ENCODE measurements around the gene EYS.

Gene EYS

GRCh38 chr6:64224819-64225218 lies 1482.2 kb downstream of the EYS start:
- DNase-seq (ENCODE audit: low read depth, low spot score), result no peak
- no peak overlapping the region for H3K4me3 ChIP-seq (ENCODE audit: insufficient read length, low read depth)

GRCh38 chr6:64221776-64222175 lies 1485.2 kb downstream of the EYS start:
- Histone ChIP-seq H3K27me3 (ENCODE audit: insufficient read depth, insufficient read length) (no peaks in the 10 kb centered on the region), H3K4me3 (ENCODE audit: insufficient read length, low read depth) (no peak overlapping the region), H3K9ac (ENCODE audit: insufficient read length, low read depth) (no peak overlapping the region), H3K4me1 (ENCODE audit: insufficient read depth, insufficient read length) (no peaks in the 10 kb centered on the region), H3K9me3 (ENCODE audit: insufficient read depth, low read length) (no peaks in the 10 kb centered on the region), H3K36me3 (ENCODE audit: insufficient read depth, insufficient read length, low read length) (no peaks in the 10 kb centered on the region)
- DNase-seq (ENCODE audit: low read depth, low spot score), result no peak
- TF ChIP-seq ZNF274 (IDR thresholded peaks at IDR 0.05; ENCODE audit: low read depth, low read length) (no peak), YY1 (IDR thresholded peaks at IDR 0.05; ENCODE audit: insufficient read depth, insufficient read length) (no peak), SUZ12 (IDR thresholded peaks at IDR 0.05; ENCODE audit: extremely low read depth, insufficient read depth, insufficient read length) (no peak)

More at GRCh38 chr6:64224819-64225218, 1482.2 kb downstream of the EYS start:
- Histone ChIP-seq H3K4me1 (ENCODE audit: insufficient read depth, insufficient read length) (no peaks in the 10 kb centered on the region), H3K9ac (ENCODE audit: insufficient read length, low read depth) (no peak overlapping the region), H3K36me3 (ENCODE audit: insufficient read depth, insufficient read length, low read length) (no peaks in the 10 kb centered on the region), H3K27me3 (ENCODE audit: insufficient read depth, insufficient read length) (no peaks in the 10 kb centered on the region), H3K9me3 (ENCODE audit: insufficient read depth, low read length) (no peaks in the 10 kb centered on the region)
- TF ChIP-seq ZNF274 (IDR thresholded peaks at IDR 0.05; ENCODE audit: low read depth, low read length) (no peak), SUZ12 (IDR thresholded peaks at IDR 0.05; ENCODE audit: extremely low read depth, insufficient read depth, insufficient read length) (no peak), YY1 (IDR thresholded peaks at IDR 0.05; ENCODE audit: insufficient read depth, insufficient read length) (no peak)

- no peak overlapping the region for H3K9ac ChIP-seq (ENCODE audit: insufficient read length, low read depth)
- H3K9me3 ChIP-seq (ENCODE audit: insufficient read depth, low read length), result no peaks in the 10 kb centered on the region
- no peaks in the 10 kb centered on the region for H3K4me1 ChIP-seq (ENCODE audit: insufficient read depth, insufficient read length)
- H3K4me3 ChIP-seq (ENCODE audit: insufficient read length, low read depth), result no peak overlapping the region
- DNase-seq (ENCODE audit: low read depth, low spot score), result no peak
- no peak for TF ChIP-seq ZNF274 (IDR thresholded peaks at IDR 0.05; ENCODE audit: low read depth, low read length)
- TF ChIP-seq SUZ12 (IDR thresholded peaks at IDR 0.05; ENCODE audit: extremely low read depth, insufficient read depth, insufficient read length), result no peak
- TF ChIP-seq YY1 (IDR thresholded peaks at IDR 0.05; ENCODE audit: insufficient read depth, insufficient read length), result no peak
- H3K36me3 ChIP-seq (ENCODE audit: insufficient read depth, insufficient read length, low read length), result no peaks in the 10 kb centered on the region
- no peaks in the 10 kb centered on the region for H3K27me3 ChIP-seq (ENCODE audit: insufficient read depth, insufficient read length)
These were observed 1486.2 kb downstream of the EYS start for GRCh38 chr6:64220801-64221200.

GRCh38 chr6:64217721-64218620 lies 1489.1 kb downstream of the EYS start:
- H3K36me3 ChIP-seq (ENCODE audit: insufficient read depth, insufficient read length, low read length), result no peaks in the 10 kb centered on the region
- no peak for TF ChIP-seq YY1 (IDR thresholded peaks at IDR 0.05; ENCODE audit: insufficient read depth, insufficient read length)
- TF ChIP-seq SUZ12 (IDR thresholded peaks at IDR 0.05; ENCODE audit: extremely low read depth, insufficient read depth, insufficient read length), result no peak
- TF ChIP-seq ZNF274 (IDR thresholded peaks at IDR 0.05; ENCODE audit: low read depth, low read length), result no peak
- H3K4me3 ChIP-seq (ENCODE audit: insufficient read length, low read depth), result no peak overlapping the region
- H3K27me3 ChIP-seq (ENCODE audit: insufficient read depth, insufficient read length), result no peaks in the 10 kb centered on the region
- no peak for DNase-seq (ENCODE audit: low read depth, low spot score)
- no peak overlapping the region for H3K9ac ChIP-seq (ENCODE audit: insufficient read length, low read depth)
- no peaks in the 10 kb centered on the region for H3K4me1 ChIP-seq (ENCODE audit: insufficient read depth, insufficient read length)
- H3K9me3 ChIP-seq (ENCODE audit: insufficient read depth, low read length), result no peaks in the 10 kb centered on the region

- TF ChIP-seq YY1 (IDR thresholded peaks at IDR 0.05; ENCODE audit: insufficient read depth, insufficient read length), result no peak
- TF ChIP-seq ZNF274 (IDR thresholded peaks at IDR 0.05; ENCODE audit: low read depth, low read length), result no peak
- no peak for TF ChIP-seq SUZ12 (IDR thresholded peaks at IDR 0.05; ENCODE audit: extremely low read depth, insufficient read depth, insufficient read length)
- no peaks in the 10 kb centered on the region for H3K9me3 ChIP-seq (ENCODE audit: insufficient read depth, low read length)
- H3K4me3 ChIP-seq (ENCODE audit: insufficient read length, low read depth), result no peak overlapping the region
- no peak for DNase-seq (ENCODE audit: low read depth, low spot score)
- H3K36me3 ChIP-seq (ENCODE audit: insufficient read depth, insufficient read length, low read length), result no peaks in the 10 kb centered on the region
- no peak overlapping the region for H3K9ac ChIP-seq (ENCODE audit: insufficient read length, low read depth)
- H3K27me3 ChIP-seq (ENCODE audit: insufficient read depth, insufficient read length), result no peaks in the 10 kb centered on the region
- no peaks in the 10 kb centered on the region for H3K4me1 ChIP-seq (ENCODE audit: insufficient read depth, insufficient read length)
These were observed 1492.7 kb downstream of the EYS start for GRCh38 chr6:64214373-64214772.

- no peaks in the 10 kb centered on the region for H3K36me3 ChIP-seq (ENCODE audit: insufficient read depth, insufficient read length, low read length)
- H3K4me1 ChIP-seq (ENCODE audit: insufficient read depth, insufficient read length), result no peaks in the 10 kb centered on the region
- no peak overlapping the region for H3K9ac ChIP-seq (ENCODE audit: insufficient read length, low read depth)
- no peaks in the 10 kb centered on the region for H3K27me3 ChIP-seq (ENCODE audit: insufficient read depth, insufficient read length)
- H3K9me3 ChIP-seq (ENCODE audit: insufficient read depth, low read length), result no peaks in the 10 kb centered on the region
- TF ChIP-seq ZNF274 (IDR thresholded peaks at IDR 0.05; ENCODE audit: low read depth, low read length) (no peak), SUZ12 (IDR thresholded peaks at IDR 0.05; ENCODE audit: extremely low read depth, insufficient read depth, insufficient read length) (no peak), YY1 (IDR thresholded peaks at IDR 0.05; ENCODE audit: insufficient read depth, insufficient read length) (no peak)
- DNase-seq (ENCODE audit: low read depth, low spot score), result no peak
- H3K4me3 ChIP-seq (ENCODE audit: insufficient read length, low read depth), result no peak overlapping the region
These were observed 1493.3 kb downstream of the EYS start for GRCh38 chr6:64213697-64214096.

GRCh38 chr6:64197246-64197645 lies 1509.8 kb downstream of the EYS start:
- H3K27me3 ChIP-seq (ENCODE audit: insufficient read depth, insufficient read length), result no peaks in the 10 kb centered on the region
- no peaks in the 10 kb centered on the region for H3K4me1 ChIP-seq (ENCODE audit: insufficient read depth, insufficient read length)
- no peaks in the 10 kb centered on the region for H3K9me3 ChIP-seq (ENCODE audit: insufficient read depth, low read length)
- no peaks in the 10 kb centered on the region for H3K36me3 ChIP-seq (ENCODE audit: insufficient read depth, insufficient read length, low read length)
- no peak overlapping the region for H3K4me3 ChIP-seq (ENCODE audit: insufficient read length, low read depth)
- H3K9ac ChIP-seq (ENCODE audit: insufficient read length, low read depth), result no peak overlapping the region
- TF ChIP-seq YY1 (IDR thresholded peaks at IDR 0.05; ENCODE audit: insufficient read depth, insufficient read length), result no peak
- no peak for TF ChIP-seq ZNF274 (IDR thresholded peaks at IDR 0.05; ENCODE audit: low read depth, low read length)
- no peak for TF ChIP-seq SUZ12 (IDR thresholded peaks at IDR 0.05; ENCODE audit: extremely low read depth, insufficient read depth, insufficient read length)
- no peak for DNase-seq (ENCODE audit: low read depth, low spot score)
